MM.1S (cell line): ENCODE measurements around the gene GNAQ.
"Not testable (repeated sequence)": the region's sequence is repeated elsewhere in the genome, so short reads cannot be mapped to it uniquely, and the experiment has no call there.

Experiments
- DNase-seq: peaks from one replicate; pipeline ENCODE4 v3.0.0-alpha.2; 2015
- H2AFZ ChIP-seq: fragments of 300-600 bp; sonication (generic); 2 replicates; pipeline ENCODE4 v1.6.0; 2016; ENCODE audit warnings: antibody characterized with exemption, low read length
- H3F3A ChIP-seq: fragments of 300-600 bp; sonication (generic); 2 replicates; pipeline ENCODE4 v1.6.1; 2016; ENCODE audit warnings: mild to moderate bottlenecking, antibody characterized with exemption, low read length, moderate library complexity, mixed read lengths; ENCODE audit not compliant: insufficient read depth
- H3K27ac ChIP-seq: fragments of 300-600 bp; sonication (generic); 2 replicates; pipeline ENCODE4 v1.5.1; 2016; ENCODE audit warnings: mild to moderate bottlenecking, low read length
- H3K27me3 ChIP-seq: fragments of 300-600 bp; sonication (generic); replicated peaks from 2 replicates; pipeline ENCODE4 v1.6.0; 2016; ENCODE audit warnings: low read length; ENCODE audit not compliant: insufficient read depth
- H3K36me3 ChIP-seq: fragments of 300-600 bp; sonication (generic); replicated peaks from 2 replicates; pipeline ENCODE4 v1.6.1; 2016; ENCODE audit warnings: mild to moderate bottlenecking, low read length, mixed read lengths; ENCODE audit not compliant: insufficient read depth
- H3K4me1 ChIP-seq: fragments of 300-600 bp; sonication (generic); 2 replicates; pipeline ENCODE4 v1.6.1; 2016; ENCODE audit warnings: low read length, mixed read lengths
- H3K4me2 ChIP-seq: fragments of 300-600 bp; sonication (generic); 2 replicates; pipeline ENCODE4 v1.6.0; 2016; ENCODE audit warnings: low read depth, low read length
- H3K4me3 ChIP-seq: fragments of 300-600 bp; sonication (generic); 2 replicates; pipeline ENCODE4 v1.5.1; 2016; ENCODE audit warnings: low read length, mixed read lengths
- H3K79me2 ChIP-seq: fragments of 300-600 bp; sonication (generic); 2 replicates; pipeline ENCODE4 v1.6.1; 2016; ENCODE audit warnings: mixed run types, low read length, mixed read lengths
- H3K9ac ChIP-seq: fragments of 300-600 bp; sonication (generic); 2 replicates; pipeline ENCODE4 v1.6.1; 2016; ENCODE audit warnings: low read length, mixed read lengths
- H3K9me2 ChIP-seq: fragments of 300-600 bp; sonication (generic); replicated peaks from 2 replicates; pipeline ENCODE4 v1.6.1; 2016; ENCODE audit warnings: mild to moderate bottlenecking, low read length, mixed read lengths; ENCODE audit not compliant: insufficient read depth
- H3K9me3 ChIP-seq: fragments of 300-600 bp; sonication (generic); replicated peaks from 2 replicates; pipeline ENCODE4 v1.6.1; 2016; ENCODE audit warnings: mild to moderate bottlenecking, low read length, mixed read lengths; ENCODE audit not compliant: insufficient read depth
- H4K20me1 ChIP-seq: fragments of 300-600 bp; sonication (generic); 2 replicates; pipeline ENCODE4 v1.6.1; 2016; ENCODE audit warnings: mild to moderate bottlenecking, low read length, moderate library complexity, mixed read lengths; ENCODE audit not compliant: insufficient read depth
- CTCF ChIP-seq: fragments of 300-600 bp; sonication (generic); IDR thresholded peaks from 2 replicates; pipeline ENCODE4 v1.5.1; 2016; ENCODE audit warnings: antibody characterized with exemption, low read length, mixed read lengths
- EZH2 ChIP-seq: fragments of 300-600 bp; sonication (generic); optimal IDR thresholded peaks from 2 replicates; pipeline ENCODE3; 2017; ENCODE audit warnings: low read depth, mild to moderate bottlenecking, antibody characterized with exemption, low read length, mixed read lengths
- EZH2phosphoT487 ChIP-seq: fragments of 300-600 bp; sonication (generic); IDR thresholded peaks from 2 replicates; pipeline ENCODE4 v1.6.1; 2018; ENCODE audit warnings: antibody characterized with exemption, low read length

The GNAQ gene

GRCh38 chr9:77725820-77726219, 305.8 kb downstream of the GNAQ start:
- no peak for DNase-seq
- no peak overlapping the region for H2AFZ ChIP-seq
- no peak overlapping the region for H3K27ac ChIP-seq
- no peaks in the 10 kb centered on the region for H3K9me3 ChIP-seq
- H3K4me1 ChIP-seq = peaks cover 4% of the 10 kb centered on the region; the same call in 1 of the 2 replicates
- H3K4me3 ChIP-seq = no peak overlapping the region
- no peak overlapping the region for H3K4me2 ChIP-seq
- no peaks in the 10 kb centered on the region for H3F3A ChIP-seq
- H3K9ac ChIP-seq = no peak overlapping the region
- H3K79me2 ChIP-seq = no peaks in the 10 kb centered on the region
- H3K36me3 ChIP-seq = no peaks in the 10 kb centered on the region
- no peaks in the 10 kb centered on the region for H3K27me3 ChIP-seq
- no peaks in the 10 kb centered on the region for H3K9me2 ChIP-seq
- TF ChIP-seq EZH2phosphoT487 = no peak
- TF ChIP-seq EZH2 = no peak
- TF ChIP-seq CTCF = no peak
- no peaks in the 10 kb centered on the region for H4K20me1 ChIP-seq

GRCh38 chr9:77725046-77725694, 306.4 kb downstream of the GNAQ start:
- no peaks in the 10 kb centered on the region for H3K79me2 ChIP-seq
- no peaks in the 10 kb centered on the region for H3K9me2 ChIP-seq
- H3K27ac ChIP-seq = no peak overlapping the region
- no peak for DNase-seq
- no peaks in the 10 kb centered on the region for H3K27me3 ChIP-seq
- TF ChIP-seq EZH2phosphoT487 = no peak
- TF ChIP-seq CTCF = no peak
- TF ChIP-seq EZH2 = no peak
- H3F3A ChIP-seq = no peaks in the 10 kb centered on the region
- H3K4me1 ChIP-seq = peaks cover 4% of the 10 kb centered on the region; the same call in 1 of the 2 replicates
- no peaks in the 10 kb centered on the region for H4K20me1 ChIP-seq
- no peak overlapping the region for H3K4me3 ChIP-seq
- no peak overlapping the region for H2AFZ ChIP-seq
- no peak overlapping the region for H3K4me2 ChIP-seq
- H3K36me3 ChIP-seq = no peaks in the 10 kb centered on the region
- no peaks in the 10 kb centered on the region for H3K9me3 ChIP-seq
- no peak overlapping the region for H3K9ac ChIP-seq

- not testable (repeated sequence) for H3K36me3 ChIP-seq, H3K4me3 ChIP-seq, H3K79me2 ChIP-seq, H3K4me2 ChIP-seq, H3K9me3 ChIP-seq, H4K20me1 ChIP-seq, H3F3A ChIP-seq, H3K4me1 ChIP-seq, DNase-seq, H3K9me2 ChIP-seq, H3K9ac ChIP-seq, H3K27ac ChIP-seq, H2AFZ ChIP-seq, H3K27me3 ChIP-seq
Observed at GRCh38 chr9:77721156-77721555, 310.5 kb downstream of the GNAQ start.

GRCh38 chr9:77719321-77719720, 312.3 kb downstream of the GNAQ start:
- TF ChIP-seq EZH2 = no peak
- TF ChIP-seq EZH2phosphoT487 = no peak
- no peak for TF ChIP-seq CTCF
- H2AFZ ChIP-seq = no peak overlapping the region
- no peaks in the 10 kb centered on the region for H3K27me3 ChIP-seq
- no peak for DNase-seq
- H3K9me2 ChIP-seq = no peaks in the 10 kb centered on the region
- no peaks in the 10 kb centered on the region for H3K36me3 ChIP-seq
- H3F3A ChIP-seq = no peaks in the 10 kb centered on the region
- no peak overlapping the region for H3K9ac ChIP-seq
- no peak overlapping the region for H3K4me2 ChIP-seq
- no peak overlapping the region for H3K4me3 ChIP-seq
- no peaks in the 10 kb centered on the region for H4K20me1 ChIP-seq
- H3K9me3 ChIP-seq = no peaks in the 10 kb centered on the region
- no peaks in the 10 kb centered on the region for H3K4me1 ChIP-seq
- no peaks in the 10 kb centered on the region for H3K79me2 ChIP-seq
- H3K27ac ChIP-seq = no peak overlapping the region

- not testable (repeated sequence) for H3F3A ChIP-seq, H3K36me3 ChIP-seq, DNase-seq, H3K27me3 ChIP-seq, H3K9ac ChIP-seq, H2AFZ ChIP-seq, H3K9me2 ChIP-seq, H3K4me3 ChIP-seq, H3K9me3 ChIP-seq, H3K4me2 ChIP-seq, H3K79me2 ChIP-seq, H3K4me1 ChIP-seq, H3K27ac ChIP-seq, H4K20me1 ChIP-seq
Observed at GRCh38 chr9:77718298-77718640, 313.3 kb downstream of the GNAQ start.
